Caco-2 (cell line): ENCODE results near the gene RINL. TPM values are rescaled to one million over a fixed set of nuclear protein-coding genes. Genes with fewer than 3 reads are reported as not detected.
"Not testable (repeated sequence)": the region's sequence is repeated elsewhere in the genome, so short reads cannot be mapped to it uniquely, and the experiment has no call there.

ENCODE experiments used
- BruUV-seq: library from RNA; stranded (reverse); fragments of 400-500 nt; replicated peaks from 2 replicates; lab custom pipeline; 2021; lab: Mats Ljungman, UMichigan
- CTCF ChIA-PET: fragments of 300-600 bp; sonication (Branson Sonifier 250); formaldehyde crosslinking; loops from one replicate; lab custom pipeline; 2022; ENCODE audit warnings: antibody characterized with exemption; lab: Charles Lee
- POLR2A ChIA-PET: fragments of 300-600 bp; sonication (Branson Sonifier 250); formaldehyde crosslinking; loops from one replicate; lab custom pipeline; 2022; ENCODE audit warnings: antibody characterized with exemption; lab: Charles Lee
- DNase-seq, 2 experiments: peaks; one replicate each; pipeline versions ENCODE4 v3.0.0 to v3.0.0-alpha.2; 2020 to 2022
- H3K27me3 ChIP-seq: replicated peaks from 2 replicates; pipeline ENCODE4 v1.6.0; 2011; ENCODE audit warnings: low read length; ENCODE audit not compliant: control insufficient read depth, insufficient read depth
- H3K36me3 ChIP-seq: 2 replicates; pipeline ENCODE4 v1.5.1; 2011; ENCODE audit warnings: low read length; ENCODE audit not compliant: control insufficient read depth, insufficient read depth
- H3K4me1 ChIP-seq: fragments of 250-450 bp; sonication (Bioruptor Pico); 2 replicates; pipeline ENCODE4 v1.5.1; 2020; ENCODE audit warnings: mild to moderate bottlenecking
- H3K4me3 ChIP-seq: 2 replicates; pipeline ENCODE4 v1.5.1; 2011; ENCODE audit warnings: low read depth, mild to moderate bottlenecking, control low read depth, low read length
- H3K9me3 ChIP-seq: fragments of 250-450 bp; sonication (Bioruptor Pico); 2 replicates; pipeline ENCODE4 v1.5.1; 2020; ENCODE audit warnings: mild to moderate bottlenecking, moderate library complexity
- H3K27ac Mint-ChIP-seq: one replicate; pipeline ENCODE4 v1.8.0; 2022; ENCODE audit warnings: mixed read lengths; ENCODE audit not compliant: unreplicated experiment
- H3K27me3 Mint-ChIP-seq: one replicate; pipeline ENCODE4 v1.8.0; 2022; ENCODE audit warnings: mixed read lengths; ENCODE audit not compliant: insufficient read depth, unreplicated experiment
- H3K36me3 Mint-ChIP-seq: one replicate; pipeline ENCODE4 v1.8.0; 2022; ENCODE audit warnings: mild to moderate bottlenecking, mixed read lengths; ENCODE audit not compliant: insufficient read depth, unreplicated experiment
- H3K4me1 Mint-ChIP-seq: one replicate; pipeline ENCODE4 v1.8.0; 2022; ENCODE audit warnings: low read depth, mixed read lengths; ENCODE audit not compliant: unreplicated experiment
- H3K4me3 Mint-ChIP-seq: one replicate; pipeline ENCODE4 v1.8.0; 2022; ENCODE audit warnings: mild to moderate bottlenecking, moderate library complexity, mixed read lengths; ENCODE audit not compliant: unreplicated experiment
- H3K9me3 Mint-ChIP-seq: one replicate; pipeline ENCODE4 v1.8.0; 2022; ENCODE audit warnings: mixed read lengths; ENCODE audit not compliant: unreplicated experiment
- intact Hi-C: fragments of 100-400 bp; cut with micrococcal nuclease; formaldehyde crosslinking; loops from one replicate; pipeline ENCODE4 v1.10.0; 2022; ENCODE audit not compliant: unreplicated experiment
- total RNA-seq: library from RNA; stranded (reverse); gene quantifications from 2 replicates; pipeline ENCODE4 v1.2.3, GENCODE V29; 2022
- TF ChIP-seq, protein P1 (sequence below), 2 experiments: fragments of 200-600 bp in 1 of 2; IDR thresholded peaks; 1 replicate in 1 of 2; 2 replicates in 1 of 2; pipeline versions ENCODE4 v1.5.1 to v1.8.0; 2011 to 2022; ENCODE audit warnings: antibody characterized with exemption in 1 of 2, control low read depth in 1 of 2, inconsistent platforms in 1 of 2, low read depth in 1 of 2, low read length in 1 of 2, mild to moderate bottlenecking in 1 of 2, moderate library complexity in 1 of 2; ENCODE audit not compliant: insufficient read depth in 1 of 2, severe bottlenecking in 1 of 2, unreplicated experiment in 1 of 2

The RINL gene
- total RNA-seq, 1 experiment from 2014 or later: 1.9 TPM

DNA sequence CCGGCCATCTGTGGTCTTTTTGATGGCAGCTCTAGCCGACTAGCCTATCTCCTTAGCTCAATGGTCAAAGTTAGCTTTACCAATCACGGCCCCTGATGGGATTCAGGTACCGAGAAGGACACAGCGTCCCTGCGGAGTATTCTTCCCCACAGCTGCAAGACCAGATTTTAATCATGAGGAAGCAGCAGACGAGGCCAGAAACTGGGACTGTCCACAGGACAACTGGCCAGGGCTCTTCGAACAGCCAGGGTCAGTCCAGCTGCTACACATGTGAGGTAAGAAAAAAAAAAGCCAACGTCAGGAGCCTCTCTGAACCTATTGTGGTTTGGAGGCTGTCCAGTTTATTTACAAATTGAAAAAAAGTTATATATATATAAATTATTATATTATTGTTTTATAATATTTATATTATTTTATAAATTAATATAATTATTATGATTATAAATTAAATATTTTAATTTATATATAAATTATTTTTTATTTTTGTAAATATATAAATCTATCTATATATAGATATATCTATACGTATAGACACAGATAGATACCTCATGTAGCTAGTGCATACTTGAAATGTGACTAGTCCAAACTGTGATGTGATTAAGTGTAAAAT lies 10.8 kb downstream of the RINL start:
- ChIA-PET CTCF (interaction anchor here (0.5 kb wide), 1 partner anchor 18 kb away, joined by 3 read pairs; no protein-coding TSS in a partner anchor), POLR2A (interaction anchor here (0.6 kb wide), 1 partner anchor 16 kb away, joined by 5 read pairs; no protein-coding TSS in a partner anchor)
- Histone ChIP-seq H3K27me3 (no peaks in the 10 kb centered on the region), H3K9me3 (no peaks in the 10 kb centered on the region), H3K4me3 (no peak overlapping the region), H3K4me1 (peaks cover 6% of the 10 kb centered on the region), H3K36me3 (no peaks in the 10 kb centered on the region)
- Mint-ChIP-seq H3K27me3 (no peaks in the 10 kb centered on the region), H3K9me3 (no peaks in the 10 kb centered on the region), H3K27ac (no peak overlapping the region), H3K4me1 (peaks cover 5% of the 10 kb centered on the region), H3K36me3 (no peaks in the 10 kb centered on the region), H3K4me3 (no peak overlapping the region)
- no peak for DNase-seq
- TF ChIP-seq, protein P1, sequence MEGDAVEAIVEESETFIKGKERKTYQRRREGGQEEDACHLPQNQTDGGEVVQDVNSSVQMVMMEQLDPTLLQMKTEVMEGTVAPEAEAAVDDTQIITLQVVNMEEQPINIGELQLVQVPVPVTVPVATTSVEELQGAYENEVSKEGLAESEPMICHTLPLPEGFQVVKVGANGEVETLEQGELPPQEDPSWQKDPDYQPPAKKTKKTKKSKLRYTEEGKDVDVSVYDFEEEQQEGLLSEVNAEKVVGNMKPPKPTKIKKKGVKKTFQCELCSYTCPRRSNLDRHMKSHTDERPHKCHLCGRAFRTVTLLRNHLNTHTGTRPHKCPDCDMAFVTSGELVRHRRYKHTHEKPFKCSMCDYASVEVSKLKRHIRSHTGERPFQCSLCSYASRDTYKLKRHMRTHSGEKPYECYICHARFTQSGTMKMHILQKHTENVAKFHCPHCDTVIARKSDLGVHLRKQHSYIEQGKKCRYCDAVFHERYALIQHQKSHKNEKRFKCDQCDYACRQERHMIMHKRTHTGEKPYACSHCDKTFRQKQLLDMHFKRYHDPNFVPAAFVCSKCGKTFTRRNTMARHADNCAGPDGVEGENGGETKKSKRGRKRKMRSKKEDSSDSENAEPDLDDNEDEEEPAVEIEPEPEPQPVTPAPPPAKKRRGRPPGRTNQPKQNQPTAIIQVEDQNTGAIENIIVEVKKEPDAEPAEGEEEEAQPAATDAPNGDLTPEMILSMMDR (IDR thresholded peaks at IDR 0.05; ENCODE audit: insufficient read depth in 1 of 2, low read depth in 1 of 2, low read length in 1 of 2, severe bottlenecking in 1 of 2, unreplicated experiment in 1 of 2): no peak
- intact Hi-C loops: no loop called here
- BruUV-seq: no TSS peak

DNA sequence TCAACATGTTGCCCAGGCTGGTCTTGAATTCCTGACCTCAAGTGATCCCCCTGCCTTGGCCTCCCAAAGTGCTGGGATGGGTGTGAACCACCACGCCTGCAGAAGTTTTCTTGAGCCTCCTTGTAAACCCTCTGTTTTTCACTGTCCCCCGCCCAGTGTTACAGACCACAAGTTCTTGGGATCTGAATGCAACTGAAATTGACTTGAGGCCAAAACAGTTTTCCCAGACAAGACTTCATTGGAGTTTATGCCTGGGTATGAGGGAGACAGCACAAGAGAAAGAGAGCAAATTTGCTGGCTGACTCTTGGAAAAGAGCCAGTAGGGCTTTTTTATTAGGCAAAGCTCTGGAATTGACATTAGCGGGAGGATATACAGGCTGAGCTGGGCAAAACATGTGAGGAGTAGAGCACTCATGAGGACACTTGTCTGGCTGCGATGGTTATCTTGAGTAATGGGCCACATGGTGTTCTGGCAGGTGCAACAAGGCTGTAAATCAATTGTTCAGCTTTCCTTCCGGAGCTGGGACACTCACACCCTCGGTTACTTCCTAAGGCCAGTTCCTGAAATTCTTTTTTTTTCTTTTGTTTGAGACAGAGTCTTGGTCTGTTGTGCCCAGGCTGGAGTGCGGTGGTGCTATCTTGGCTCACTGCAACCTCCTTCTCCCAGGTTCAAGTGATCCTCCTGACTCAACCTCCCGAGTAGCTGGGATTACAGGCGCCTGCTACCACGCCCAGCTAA lies 15.6 kb downstream of the RINL start:
- Mint-ChIP-seq H3K27ac (peak overlapping the region; percentile 46), H3K27me3 (no peaks in the 10 kb centered on the region), H3K4me3 (no peak overlapping the region), H3K9me3 (no peaks in the 10 kb centered on the region), H3K36me3 (peaks cover 5% of the 10 kb centered on the region), H3K4me1 (peaks cover 30% of the 10 kb centered on the region)
- POLR2A ChIA-PET: interaction anchor here (1.3 kb wide), 1 partner anchor 13 kb away, joined by 3 read pairs; no protein-coding TSS in a partner anchor
- no peaks in the 10 kb centered on the region for H3K27me3 ChIP-seq
- DNase-seq: no peak
- peaks cover 42% of the 10 kb centered on the region for H3K4me1 ChIP-seq
- CTCF ChIA-PET: interaction anchor here (0.5 to 1.2 kb wide), 3 partner anchors 25 to 139 kb away, joined by 3 to 8 read pairs (median 4); no protein-coding TSS in a partner anchor
- TF ChIP-seq, protein P1 (IDR thresholded peaks at IDR 0.05; ENCODE audit: insufficient read depth in 1 of 2, low read depth in 1 of 2, low read length in 1 of 2, severe bottlenecking in 1 of 2, unreplicated experiment in 1 of 2): no peak
- no TSS peak for BruUV-seq
- no peaks in the 10 kb centered on the region for H3K36me3 ChIP-seq
- intact Hi-C loops: no loop called here
- no peaks in the 10 kb centered on the region for H3K9me3 ChIP-seq
- H3K4me3 ChIP-seq: no peak overlapping the region

DNA sequence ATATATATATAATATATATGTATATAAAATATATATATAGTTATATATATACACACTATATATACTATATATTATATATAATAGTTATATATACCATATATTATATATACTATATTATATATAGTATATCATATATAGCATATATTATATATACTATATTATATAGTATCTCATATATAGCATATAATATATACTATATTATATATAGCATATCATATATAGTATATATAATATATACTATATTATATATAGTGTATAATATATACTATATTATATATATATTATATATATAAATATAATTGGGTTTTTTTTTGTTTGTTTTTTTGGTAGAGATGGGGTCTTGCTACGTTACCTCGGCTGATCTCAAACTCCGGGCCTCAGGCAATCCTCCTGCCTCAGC lies 16.7 kb downstream of the RINL start:
- Histone ChIP-seq H3K9me3 (no peaks in the 10 kb centered on the region), H3K4me3 (no peak overlapping the region), H3K27me3 (no peaks in the 10 kb centered on the region), H3K4me1 (peaks cover 47% of the 10 kb centered on the region), H3K36me3 (no peaks in the 10 kb centered on the region)
- DNase-seq: no peak
- H3K4me1 Mint-ChIP-seq: peaks cover 39% of the 10 kb centered on the region
- no peak overlapping the region for H3K27ac Mint-ChIP-seq
- ChIA-PET CTCF (interaction anchor here (0.6 to 1.6 kb wide), 2 partner anchors 69 to 353 kb away, joined by 3 to 7 read pairs; partner anchors contain the start of genes MRPS12 and SARS2), POLR2A (interaction anchor here (0.6 to 0.7 kb wide), 2 partner anchors 12 to 113 kb away, joined by 5 to 6 read pairs; no protein-coding TSS in a partner anchor)
- intact Hi-C loops: no loop called here
- H3K9me3 Mint-ChIP-seq: no peaks in the 10 kb centered on the region
- no peaks in the 10 kb centered on the region for H3K27me3 Mint-ChIP-seq
- peaks cover 14% of the 10 kb centered on the region for H3K36me3 Mint-ChIP-seq
- TF ChIP-seq, protein P1 (IDR thresholded peaks at IDR 0.05; ENCODE audit: insufficient read depth in 1 of 2, low read depth in 1 of 2, low read length in 1 of 2, severe bottlenecking in 1 of 2, unreplicated experiment in 1 of 2): no peak
- H3K4me3 Mint-ChIP-seq: no peak overlapping the region
- no TSS peak for BruUV-seq

DNA sequence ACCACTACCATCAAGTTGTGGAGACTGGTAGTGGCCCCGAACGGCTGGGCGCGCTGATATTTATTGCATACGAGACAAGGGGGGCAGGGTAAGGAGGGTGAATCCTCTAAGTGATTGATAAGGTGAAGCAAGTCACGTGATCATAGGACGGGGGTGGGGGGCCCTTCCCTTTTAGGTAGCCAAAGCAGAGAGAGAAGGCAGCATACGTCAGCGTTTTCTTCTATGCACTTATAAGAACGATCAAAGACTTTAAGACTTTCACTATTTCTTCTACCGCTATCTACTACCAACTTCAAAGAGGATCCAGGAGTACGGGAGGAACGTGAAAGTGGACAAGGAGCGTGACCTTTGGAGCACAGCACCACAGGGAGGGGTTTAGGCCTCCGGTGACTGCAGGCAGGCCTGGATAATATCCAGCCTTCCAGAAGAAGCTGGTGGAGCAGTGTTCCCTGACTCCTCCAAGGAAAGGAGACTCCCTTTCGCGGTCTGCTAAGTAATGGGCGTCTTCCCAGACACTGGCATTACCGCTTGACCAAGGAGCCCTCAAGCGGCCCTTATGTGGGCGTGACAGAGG lies 18.4 kb downstream of the RINL start:
- H3K27me3 Mint-ChIP-seq, BruUV-seq, H3K27me3 ChIP-seq, H3K9me3 ChIP-seq, H3K9me3 Mint-ChIP-seq, H3K36me3 ChIP-seq, intact Hi-C loops: not testable (repeated sequence)
- peaks cover 14% of the 10 kb centered on the region for H3K36me3 Mint-ChIP-seq
- H3K4me1 Mint-ChIP-seq: peaks cover 39% of the 10 kb centered on the region
- ChIA-PET POLR2A (interaction anchor here (0.6 kb wide), 2 partner anchors 11 to 1422 kb away, joined by 3 read pairs; no protein-coding TSS in a partner anchor), CTCF (interaction anchor here (1.1 to 1.6 kb wide), 2 partner anchors 28 to 71 kb away, joined by 3 to 7 read pairs; partner anchors contain the start of genes MRPS12 and SARS2)
- H3K4me3 ChIP-seq: peak overlapping the region; percentile 15
- peak overlapping the region; percentile 34 for H3K27ac Mint-ChIP-seq
- peak overlapping the region; percentile 44 for H3K4me3 Mint-ChIP-seq
- peak; percentile 74 to 88 for DNase-seq
- H3K4me1 ChIP-seq: peaks cover 47% of the 10 kb centered on the region
